HepG2 (cell line): Measurements from ENCODE around the gene SLC2A4. TPM values are rescaled to one million over a fixed set of nuclear protein-coding genes. Genes with fewer than 3 reads are reported as not detected.

Source experiments
- ARID5B ChIP-seq: IDR thresholded peaks from 2 replicates; pipeline ENCODE4 v1.4.0; 2020; ENCODE audit warnings: mild to moderate bottlenecking, missing genetic modification reagents
- GMEB1 ChIP-seq: sonication (generic); formaldehyde crosslinking; IDR thresholded peaks from 2 replicates; pipeline ENCODE4 v1.5.1; 2020; ENCODE audit warnings: missing genetic modification reagents, mild to moderate bottlenecking, borderline replicate concordance
- NFYC ChIP-seq: IDR thresholded peaks from 2 replicates; pipeline ENCODE4 v1.6.1; 2016; ENCODE audit warnings: missing genetic modification reagents, missing compliant biosample characterization
- RBFOX2 ChIP-seq: fragments of 200-400 bp; formaldehyde crosslinking; IDR thresholded peaks from 2 replicates; pipeline ENCODE4 v1.6.1; 2017; ENCODE audit warnings: low read depth, mild to moderate bottlenecking, low read length
- THAP8 ChIP-seq: sonication (generic); formaldehyde crosslinking; IDR thresholded peaks from 2 replicates; pipeline ENCODE4 v1.5.1; 2020; ENCODE audit warnings: missing genetic modification reagents, mild to moderate bottlenecking, borderline replicate concordance
- UBTF ChIP-seq: sonication (generic); formaldehyde crosslinking; IDR thresholded peaks from 2 replicates; pipeline ENCODE4 v1.4.0; 2020; ENCODE audit warnings: mild to moderate bottlenecking, missing genetic modification reagents
- ZBTB8A ChIP-seq: sonication (generic); formaldehyde crosslinking; IDR thresholded peaks from 2 replicates; pipeline ENCODE4 v1.4.0; 2020; ENCODE audit warnings: mild to moderate bottlenecking, low read depth, missing genetic modification reagents, borderline replicate concordance
- ZNF205 ChIP-seq: IDR thresholded peaks from 2 replicates; pipeline ENCODE4 v1.6.1; 2018; ENCODE audit warnings: missing biosample characterization, missing genetic modification reagents
- ZNF235 ChIP-seq: sonication (generic); formaldehyde crosslinking; IDR thresholded peaks from 2 replicates; pipeline ENCODE4 v1.8.1; 2023; ENCODE audit warnings: mild to moderate bottlenecking, missing genetic modification reagents, borderline replicate concordance
- ZNF530 ChIP-seq: sonication (generic); formaldehyde crosslinking; IDR thresholded peaks from 2 replicates; pipeline ENCODE4 v1.5.0; 2020; ENCODE audit warnings: low read depth, mild to moderate bottlenecking, missing genetic modification reagents
- ZNF546 ChIP-seq: sonication (generic); formaldehyde crosslinking; conservative IDR thresholded peaks from 2 replicates; pipeline ENCODE4 v1.8.1; 2023; ENCODE audit warnings: mild to moderate bottlenecking, missing genetic modification reagents
- ZNF609 ChIP-seq: sonication (generic); formaldehyde crosslinking; IDR thresholded peaks from 2 replicates; pipeline ENCODE4 v1.4.0; 2020; ENCODE audit warnings: mild to moderate bottlenecking, missing genetic modification reagents, borderline replicate concordance
- ZNF713 ChIP-seq: sonication (generic); formaldehyde crosslinking; IDR thresholded peaks from 2 replicates; pipeline ENCODE4 v1.4.0; 2020; ENCODE audit warnings: mild to moderate bottlenecking, missing genetic modification reagents
- polyA plus RNA-seq, 8 experiments: library from polyadenylated mRNA; depleted of rRNA in 3 of 8; stranded (reverse) in 7 of 8; unstranded in 1 of 8; fragments of >200 nt; fragmentation: Illumina TruSeq in 4 of 8; extraction: Trizol in 4 of 8; gene quantifications; 2 replicates each; pipeline versions ENCODE4 v1.2.1 to v1.2.3, GENCODE V29; 2011 to 2016; ENCODE audit warnings: low read depth in 4 of 8, missing spikeins in 1 of 8, mixed read lengths in 1 of 8; ENCODE audit not compliant: insufficient read depth in 1 of 8
- total RNA-seq, 5 experiments: library from RNA; depleted of rRNA; stranded (reverse); fragments of >200 nt; fragmentation: Illumina TruSeq; extraction: Trizol; gene quantifications; 2 replicates each; pipeline ENCODE4 v1.2.3, GENCODE V29; 2016; ENCODE audit warnings: low read depth in 1 of 5

SLC2A4 gene
- total and polyA plus RNA-seq, 2 of the 13 experiments (the other 11 are each of a cell fraction or from before 2014, with no cell fraction given): 4.9 to 5.8 TPM

GRCh38 chr17:7241783-7242716, 39.5 kb upstream of the SLC2A4 start, which contains the start of gene GABARAP (continued):
- TF ChIP-seq ZNF205 (CRISPR knock-in tag) (no peak), ZNF713 (no peak), ARID5B (CRISPR knock-in tag) (no peak), ZNF235 (peak; percentile 50; the same call in 1 of the 2 replicates), ZBTB8A (CRISPR knock-in tag) (0 out of 2 replicates have a peak, but pooled peaks have one; percentile 18), NFYC (no peak), ZNF609 (CRISPR knock-in tag) (no peak), ZNF546 (CRISPR knock-in tag) (0 out of 2 replicates have a peak, but pooled peaks have one; percentile 66), UBTF (CRISPR knock-in tag) (peak; percentile 61), THAP8 (CRISPR knock-in tag) (no peak), ZNF530 (no peak), RBFOX2 (peak; percentile 72), GMEB1 (peak; percentile 34)
